HG02870 (cell line): Measurements from ENCODE around the gene MED27.

Experiments used
- ATAC-seq: cut with Tn5 transposase; IDR thresholded peaks from one replicate; pipeline ENCODE4 v1.9.1; 2021; ENCODE audit warnings: mild to moderate bottlenecking, moderate library complexity; ENCODE audit not compliant: unreplicated experiment

MED27 gene

DNA sequence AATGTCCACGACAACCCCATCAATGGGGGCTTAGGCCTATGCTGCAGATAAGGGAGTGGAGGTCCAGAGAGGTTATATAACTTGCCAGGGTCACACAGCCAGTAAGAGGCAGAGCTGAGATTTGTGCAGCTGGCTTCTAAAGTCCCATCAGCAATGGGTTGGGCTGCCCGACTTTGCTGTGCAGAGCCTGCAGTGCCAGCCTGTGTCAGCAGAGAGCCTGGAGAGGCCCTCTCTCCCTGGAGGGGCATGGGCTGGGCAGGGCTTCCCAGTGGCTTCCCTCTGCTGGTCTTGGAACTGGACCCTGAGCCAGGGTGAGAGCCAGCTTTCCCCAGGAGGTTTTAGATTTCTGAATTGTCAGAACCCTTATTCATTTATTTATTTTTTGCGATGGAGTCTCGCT lies 262.6 kb downstream of the MED27 start:
- ATAC-seq: no peak

DNA sequence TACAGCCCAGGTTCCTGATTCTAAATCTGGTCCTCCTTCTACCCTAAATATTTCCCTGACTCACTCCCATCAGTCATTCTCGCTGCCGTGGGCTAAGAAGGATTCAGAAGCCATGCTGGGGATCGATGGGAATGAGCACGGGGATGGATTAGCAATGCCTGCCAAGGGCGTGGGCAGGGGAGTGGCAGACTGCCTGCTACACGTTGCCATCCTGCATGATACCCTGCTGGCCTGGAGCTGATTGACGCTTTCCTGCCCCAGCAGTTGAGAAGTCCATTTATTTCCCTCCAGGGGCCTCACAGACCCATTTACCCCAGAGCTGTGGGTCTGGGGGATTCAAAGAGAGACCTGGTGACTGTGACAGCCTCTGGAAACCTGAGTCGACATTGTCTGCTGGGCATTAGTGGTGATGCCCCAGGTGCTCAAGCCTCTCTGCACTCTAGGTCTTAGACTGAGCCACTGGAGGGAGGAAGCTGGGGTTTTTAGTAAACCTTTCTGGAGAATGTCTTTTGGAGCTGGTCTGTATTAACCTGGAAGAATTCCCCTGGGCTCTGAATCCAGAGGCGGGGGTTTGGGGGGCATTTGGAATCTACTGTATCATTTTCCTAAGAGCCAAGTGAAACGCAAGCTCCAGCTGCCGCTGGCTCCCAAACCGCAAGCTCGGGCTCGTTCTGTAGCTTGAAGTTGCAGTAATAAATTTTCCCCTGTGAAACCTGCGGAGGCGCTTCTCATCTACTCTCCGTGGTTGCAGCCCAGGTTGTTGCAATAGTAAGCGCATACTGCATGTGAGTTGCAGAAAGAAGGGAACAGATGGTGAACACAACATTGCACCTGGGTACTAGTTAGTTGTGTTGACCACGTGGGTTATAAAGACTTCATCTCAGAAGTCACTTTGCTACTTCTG lies 263.4 kb downstream of the MED27 start:
- ATAC-seq: no peak

DNA sequence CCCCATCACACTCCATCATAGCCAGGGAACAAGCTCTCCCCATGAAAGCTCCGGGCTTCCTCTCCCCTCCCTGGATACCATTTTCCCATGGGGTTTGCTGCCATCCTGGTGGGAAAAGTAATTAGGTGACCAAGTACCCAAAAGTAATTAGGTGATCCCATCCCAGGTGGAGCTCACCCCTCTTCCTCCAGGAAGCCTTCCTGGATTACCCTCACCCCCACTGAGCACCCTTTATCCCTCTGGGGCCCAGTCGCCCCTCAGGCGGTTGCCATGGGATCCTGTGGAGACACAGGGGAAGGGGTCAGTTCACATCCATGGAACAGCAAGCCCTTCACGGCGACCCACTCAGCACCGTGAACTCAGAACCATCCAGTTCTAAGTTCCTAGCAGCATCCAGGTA lies 265.0 kb downstream of the MED27 start:
- ATAC-seq: no peak

DNA sequence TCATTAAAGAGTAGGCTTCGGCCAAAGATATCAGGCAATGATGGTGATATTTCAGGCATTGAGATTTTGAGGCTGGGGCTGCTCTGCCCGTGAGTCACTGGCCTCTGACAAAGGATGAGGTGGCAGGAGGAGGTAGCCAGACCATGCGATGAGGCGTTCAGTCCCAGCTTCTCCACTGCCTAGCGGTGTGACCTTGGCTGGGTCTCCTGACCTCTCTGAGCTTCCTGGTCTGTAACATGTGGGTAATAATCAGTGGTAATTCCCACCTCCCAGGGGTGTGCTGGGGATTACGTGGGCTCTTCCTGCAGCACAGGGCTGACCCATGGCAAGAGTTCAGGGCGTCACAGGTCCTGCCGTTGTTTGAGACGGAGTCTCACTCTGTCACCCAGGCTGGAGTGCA lies 266.6 kb downstream of the MED27 start:
- ATAC-seq: no peak

DNA sequence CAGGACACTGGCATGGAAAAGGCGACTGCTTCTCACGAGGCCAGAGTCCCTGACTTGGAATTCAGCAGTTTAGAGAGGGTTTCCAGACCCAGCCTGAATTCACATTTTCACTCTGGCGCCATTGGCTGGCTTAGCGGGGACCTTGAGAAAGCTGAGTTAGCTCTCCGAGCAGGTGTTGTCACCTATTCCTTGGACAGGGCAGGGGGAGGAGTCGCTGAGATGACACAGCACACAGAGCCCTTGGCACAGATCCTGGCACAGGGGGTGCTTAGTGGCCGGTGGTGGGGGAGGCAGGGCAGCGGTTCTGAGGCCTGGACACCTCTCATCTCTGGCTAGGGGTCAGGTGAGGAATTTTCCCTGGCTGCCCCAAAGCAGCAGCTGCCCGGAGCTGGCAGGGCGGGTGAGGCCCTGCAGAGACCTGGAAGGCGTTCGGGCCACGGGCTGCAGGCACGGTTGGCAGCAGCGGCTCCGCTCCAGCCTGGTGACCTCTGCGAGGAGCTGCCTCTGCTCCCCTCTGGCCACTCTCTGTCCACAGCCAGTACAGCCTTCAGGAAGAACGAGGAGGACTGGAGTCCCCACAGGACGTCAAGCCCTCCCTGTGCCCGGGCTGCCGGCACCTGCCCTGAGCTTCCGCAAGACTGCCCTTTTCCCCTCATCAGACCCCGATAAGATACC lies 267.4 kb downstream of the MED27 start:
- ATAC-seq: no peak

DNA sequence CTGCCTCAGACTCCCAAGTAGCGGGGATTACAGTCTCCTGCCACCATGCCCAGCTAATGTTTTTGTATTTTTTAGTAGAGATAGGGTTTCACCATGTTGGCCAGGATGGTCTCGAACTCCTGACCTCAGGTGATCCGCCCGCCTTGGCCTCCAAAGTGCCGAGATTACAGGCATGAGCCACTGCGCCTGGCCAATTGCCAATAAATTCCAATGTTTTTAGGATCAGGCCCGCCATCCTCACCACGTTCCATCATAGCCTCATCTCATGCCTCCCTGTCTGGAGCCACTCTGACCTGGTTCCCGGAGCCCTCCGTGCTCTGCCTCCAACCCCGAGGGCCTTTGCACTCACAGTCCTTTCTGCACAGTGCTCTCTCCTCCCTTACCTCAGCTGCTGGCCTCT lies 268.3 kb downstream of the MED27 start:
- no peak for ATAC-seq

DNA sequence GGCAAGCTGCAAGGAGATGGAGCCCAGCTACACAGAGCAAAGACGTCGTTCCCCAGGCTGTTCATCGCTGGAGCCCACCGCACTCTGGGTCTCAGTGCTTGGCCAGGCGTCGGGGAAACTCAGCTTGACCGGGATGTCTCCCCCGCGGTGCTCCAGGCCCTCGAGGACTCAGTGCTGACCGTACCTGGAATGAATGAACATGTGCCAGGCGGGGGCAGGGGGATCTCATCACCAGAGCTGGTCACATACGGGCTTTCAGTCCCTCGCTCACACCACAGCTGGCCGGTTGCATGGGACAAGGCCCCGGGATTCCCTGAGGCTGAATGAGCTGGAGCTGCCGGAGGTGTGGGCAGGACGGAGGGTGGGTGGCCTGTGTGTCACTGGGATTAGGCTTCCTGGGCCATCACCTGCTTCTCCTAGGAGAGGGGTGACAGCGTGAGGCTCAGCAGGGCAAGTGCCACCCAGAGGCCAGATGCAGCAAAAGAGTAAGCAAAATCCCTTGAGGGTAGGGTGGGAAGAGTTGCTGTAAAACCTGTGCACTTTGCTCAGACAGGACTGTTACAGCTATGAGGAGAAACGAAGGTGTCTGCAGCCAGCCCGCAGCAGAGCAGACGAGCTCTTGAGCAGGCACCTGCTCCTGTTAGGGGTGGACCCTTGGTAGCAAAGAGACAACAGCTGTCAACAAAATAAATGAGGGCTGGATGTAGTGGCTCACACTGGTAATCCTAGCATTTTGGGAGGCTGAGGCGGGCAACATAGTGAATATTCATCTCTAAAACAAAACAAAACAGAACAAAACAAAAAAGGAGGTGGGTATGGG lies 269.1 kb downstream of the MED27 start:
- no peak for ATAC-seq
